ENCODE data around the gene TRAF2.

TRAF2 gene

GRCh38 chr9:136969150-136969549 lies 82.8 kb downstream of the TRAF2 start:
- no peak for TF ChIP-seq CTCF (IDR thresholded peaks at IDR 0.05; ENCODE audit: low read depth, low read length)
- in situ Hi-C loops (cut with HindIII; ENCODE audit: low sequenced_read_pairs) = no loop called here
- H3K4me3 ChIP-seq (ENCODE audit: low read depth, low read length) = no peak overlapping the region

DNA sequence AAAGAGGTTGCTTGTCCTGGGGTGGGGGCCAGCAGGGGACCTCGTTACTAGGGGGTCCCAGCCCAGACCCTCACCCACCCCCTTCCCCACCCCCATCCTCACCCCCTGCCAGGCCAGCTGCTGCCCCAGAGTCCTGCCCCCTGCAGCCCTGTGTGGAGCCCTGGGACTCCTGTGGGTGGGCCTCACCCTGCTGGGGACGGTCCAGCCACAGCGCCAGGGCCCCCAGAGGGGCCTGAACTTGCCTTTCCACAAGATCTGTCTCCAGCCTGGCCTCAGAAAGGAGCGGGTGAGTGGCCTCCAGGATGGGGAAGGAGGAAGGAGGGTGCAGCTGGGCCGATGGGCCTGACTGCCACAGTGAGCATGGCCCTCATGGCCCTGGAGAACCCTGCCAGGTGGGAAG lies 83.5 kb downstream of the TRAF2 start:
- H3K4me3 ChIP-seq (ENCODE audit: low read depth, low read length) = no peak overlapping the region
- DNase-seq (ENCODE audit: low read depth, low spot score) = no peak
- no peak for TF ChIP-seq CTCF (IDR thresholded peaks at IDR 0.05; ENCODE audit: low read depth, low read length)
- in situ Hi-C loops (cut with HindIII; ENCODE audit: low sequenced_read_pairs) = no loop called here

More at GRCh38 chr9:136969150-136969549, 82.8 kb downstream of the TRAF2 start:
- no peak for DNase-seq (ENCODE audit: low read depth, low spot score)

DNA sequence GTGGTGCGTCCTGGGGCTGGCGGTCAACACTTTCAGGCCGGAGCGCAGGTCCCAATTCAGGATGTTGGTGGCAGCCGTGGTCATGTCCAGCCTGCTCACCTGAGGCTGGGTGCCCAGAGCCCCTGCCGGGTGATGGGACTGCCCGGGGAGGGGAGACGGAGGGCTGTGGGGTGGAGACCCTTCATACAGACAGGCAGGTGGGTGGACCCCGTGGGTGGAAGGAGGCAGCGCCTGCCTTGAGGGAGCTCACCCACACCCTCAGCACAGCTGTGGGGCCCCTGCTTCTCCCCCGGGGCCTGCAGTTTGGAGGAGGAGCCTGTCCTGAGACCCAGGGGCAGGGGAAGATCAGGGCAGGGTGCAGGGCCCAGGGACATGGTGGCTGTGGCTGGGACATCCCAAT lies 84.0 kb downstream of the TRAF2 start:
- DNase-seq (ENCODE audit: low read depth, low spot score) = no peak
- TF ChIP-seq CTCF (IDR thresholded peaks at IDR 0.05; ENCODE audit: low read depth, low read length) = no peak
- in situ Hi-C loops (cut with HindIII; ENCODE audit: low sequenced_read_pairs) = no loop called here
- H3K4me3 ChIP-seq (ENCODE audit: low read depth, low read length) = no peak overlapping the region

DNA sequence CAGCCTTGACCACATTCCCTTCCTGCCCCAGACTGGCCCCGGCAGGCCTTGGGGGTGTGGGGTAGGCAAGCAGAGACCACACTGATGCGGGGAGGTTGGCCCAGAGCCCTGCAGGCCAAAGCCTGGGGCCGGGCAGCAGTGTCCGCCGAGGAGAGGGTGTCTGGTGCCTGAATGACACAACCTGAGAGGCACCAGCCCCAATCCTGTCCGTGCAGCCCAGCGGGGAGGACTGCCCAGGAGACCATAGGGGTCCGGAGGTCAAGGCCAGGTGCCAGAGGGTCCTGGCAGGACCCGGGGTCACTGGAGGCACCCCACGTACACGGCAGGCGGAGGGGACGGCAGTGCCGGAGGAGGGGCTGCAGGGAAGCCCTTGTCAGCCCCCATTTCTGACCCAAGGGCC lies 85.4 kb downstream of the TRAF2 start:
- in situ Hi-C loops (cut with HindIII; ENCODE audit: low sequenced_read_pairs) = no loop called here
- TF ChIP-seq CTCF (IDR thresholded peaks at IDR 0.05; ENCODE audit: low read depth, low read length) = no peak
- no peak overlapping the region for H3K4me3 ChIP-seq (ENCODE audit: low read depth, low read length)
- no peak for DNase-seq (ENCODE audit: low read depth, low spot score)

GRCh38 chr9:136972335-136972734 lies 86.0 kb downstream of the TRAF2 start:
- in situ Hi-C loops (cut with HindIII; ENCODE audit: low sequenced_read_pairs) = no loop called here
- TF ChIP-seq CTCF (IDR thresholded peaks at IDR 0.05; ENCODE audit: low read depth, low read length) = no peak
- no peak overlapping the region for H3K4me3 ChIP-seq (ENCODE audit: low read depth, low read length)
- DNase-seq (ENCODE audit: low read depth, low spot score) = no peak

GRCh38 chr9:136972743-136973142 lies 86.4 kb downstream of the TRAF2 start:
- no peak for DNase-seq (ENCODE audit: low read depth, low spot score)
- TF ChIP-seq CTCF (IDR thresholded peaks at IDR 0.05; ENCODE audit: low read depth, low read length) = no peak
- in situ Hi-C loops (cut with HindIII; ENCODE audit: low sequenced_read_pairs) = no loop called here
- no peak overlapping the region for H3K4me3 ChIP-seq (ENCODE audit: low read depth, low read length)

All from astrocyte of the spinal cord (primary cell).